ENCODE data around the gene CERCAM.
A peak's percentile ranks its signal among the peaks of the same experiment; 100 is the strongest.
"Not testable (repeated sequence)": the region's sequence is repeated elsewhere in the genome, so short reads cannot be mapped to it uniquely, and the experiment has no call there.

CERCAM gene

DNA sequence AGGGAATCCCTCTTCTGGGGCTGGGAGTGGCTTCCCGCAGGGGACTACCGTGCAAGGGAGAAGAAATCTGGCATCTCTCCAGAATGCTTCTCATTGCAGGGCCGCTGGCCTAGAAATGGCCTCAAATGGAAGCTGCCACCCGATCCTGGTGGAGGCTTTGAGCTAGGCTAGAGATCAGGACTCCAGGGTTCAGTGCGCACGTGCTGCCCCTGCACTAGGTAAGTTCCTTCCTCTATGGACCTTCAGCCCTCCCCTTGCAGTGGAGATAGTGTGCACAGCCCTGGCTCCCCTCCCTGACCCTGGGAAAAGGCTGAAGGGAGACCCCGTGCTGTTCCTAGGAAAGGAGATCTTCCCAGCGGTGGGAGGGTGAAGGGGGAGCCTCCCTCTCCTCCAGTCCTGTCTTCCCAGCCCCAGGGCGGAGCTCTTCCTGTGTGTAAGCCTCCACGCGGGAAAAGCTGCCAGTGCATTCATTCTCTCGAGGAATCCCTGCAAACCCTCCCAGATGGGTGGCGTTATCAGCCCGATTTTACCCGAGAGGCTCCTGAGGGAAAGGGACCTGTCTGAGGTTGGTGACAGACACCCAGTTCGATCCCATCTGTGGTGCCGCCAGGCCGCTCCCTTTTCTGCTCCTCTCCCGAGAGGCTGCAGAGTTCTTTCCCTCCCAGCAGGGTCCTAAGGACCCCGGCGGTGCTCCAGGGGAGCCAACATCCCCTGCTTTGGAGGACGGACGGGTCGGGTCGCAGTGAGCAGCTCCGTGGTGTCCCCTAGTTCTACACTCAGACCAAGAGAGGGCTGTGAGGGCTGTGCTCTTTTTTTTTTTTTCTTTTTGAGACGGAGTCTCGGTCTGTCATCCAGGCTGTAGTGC is 1.4 kb upstream of the CERCAM start:
- peak in 1 of 4 experiments; percentile 17 for DNase-seq

DNA sequence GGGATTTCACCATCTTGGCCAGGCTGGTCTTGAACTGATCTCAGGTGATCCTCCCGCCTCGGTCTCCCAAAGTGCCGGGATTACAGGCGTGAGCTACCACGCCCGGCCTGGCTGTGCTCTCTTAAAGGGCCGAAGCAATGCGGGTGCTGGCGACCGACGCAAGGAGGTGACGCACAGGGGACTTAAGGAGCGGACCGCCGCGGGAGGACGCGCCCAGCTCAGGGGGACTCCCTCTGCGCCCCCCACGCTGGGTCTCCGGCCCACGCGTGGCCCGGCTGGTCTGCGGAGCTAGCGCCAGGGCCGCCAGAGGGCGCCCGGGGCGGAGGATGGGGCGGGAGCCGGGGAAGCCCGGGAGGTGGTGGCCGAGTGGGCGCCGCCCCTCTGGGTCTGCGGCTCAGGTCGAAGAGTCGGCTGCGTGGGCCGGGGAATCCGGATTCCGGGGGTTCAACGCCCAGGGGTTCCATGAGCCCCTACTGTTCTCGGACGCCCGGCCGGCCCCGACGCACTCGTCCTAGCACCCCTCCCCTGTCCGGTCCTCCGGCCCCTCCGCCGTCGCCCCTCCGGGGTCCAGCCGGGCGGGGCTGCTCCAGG is 502 bp upstream of the CERCAM start:
- DNase-seq: peak; percentile 76 to 93 (median 84)

DNA sequence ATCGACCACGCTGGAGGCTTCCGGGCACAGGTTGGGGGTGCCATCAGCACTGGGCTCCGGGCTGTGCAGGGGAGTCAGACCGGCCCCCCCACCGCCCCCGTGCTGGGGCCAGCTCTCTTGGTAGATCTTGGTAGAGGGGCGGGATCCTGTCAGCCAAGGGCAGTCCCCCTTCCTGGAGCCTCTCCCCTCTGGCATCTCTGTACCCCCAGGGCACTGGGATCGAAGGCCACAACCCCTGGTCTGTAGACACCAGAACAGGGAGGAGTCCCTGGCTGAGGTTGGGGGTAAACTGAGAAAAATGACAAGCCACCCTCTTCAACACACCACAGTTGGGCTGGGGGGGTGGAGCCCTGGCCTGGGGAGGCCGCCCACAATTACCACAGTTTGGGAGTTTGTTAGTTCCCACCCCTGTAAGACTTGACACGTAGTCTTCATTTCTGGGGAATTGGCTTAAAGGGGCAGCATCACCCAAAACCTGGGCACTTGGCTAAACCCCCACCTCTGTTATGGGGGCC is 882 bp downstream of the CERCAM start:
- peak in 2 of 4 experiments; percentile 12 to 25 for DNase-seq

DNA sequence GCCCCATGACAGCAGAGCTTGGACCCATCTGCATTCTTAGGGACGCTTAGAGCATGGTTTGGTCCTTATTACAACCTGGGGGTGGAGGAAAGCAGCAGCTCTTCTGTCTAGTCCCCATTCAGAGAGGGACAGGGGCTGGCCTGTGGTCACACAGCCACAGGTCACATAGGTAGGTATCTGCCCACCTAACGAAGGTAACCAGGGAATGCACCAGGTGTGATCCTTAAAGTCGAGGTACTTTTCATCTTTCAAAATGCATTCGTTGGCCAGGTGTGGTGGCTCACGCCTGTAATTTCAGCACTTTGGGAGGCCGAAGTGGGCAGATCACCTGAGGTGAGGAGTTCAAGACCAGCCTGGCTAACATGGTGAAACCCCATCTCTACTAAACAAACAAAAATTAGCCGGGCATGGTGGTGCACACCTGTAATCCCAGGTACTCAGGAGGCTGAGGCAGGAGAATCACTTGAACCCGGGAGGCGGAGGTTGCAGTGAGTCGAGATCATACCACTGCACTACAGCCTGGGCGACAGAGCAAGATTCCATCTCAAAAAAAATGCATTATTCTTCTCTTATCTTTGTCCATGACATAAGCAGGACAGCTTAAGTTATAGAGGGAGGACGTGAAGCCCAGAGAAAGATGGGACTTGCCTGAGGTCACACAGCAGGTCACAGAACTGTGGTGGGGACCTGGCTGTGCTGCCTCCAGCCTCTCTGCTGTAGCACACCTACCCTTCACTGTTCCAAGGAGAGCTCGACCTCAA is 1.5 kb downstream of the CERCAM start:
- DNase-seq: not testable (repeated sequence)

DNA sequence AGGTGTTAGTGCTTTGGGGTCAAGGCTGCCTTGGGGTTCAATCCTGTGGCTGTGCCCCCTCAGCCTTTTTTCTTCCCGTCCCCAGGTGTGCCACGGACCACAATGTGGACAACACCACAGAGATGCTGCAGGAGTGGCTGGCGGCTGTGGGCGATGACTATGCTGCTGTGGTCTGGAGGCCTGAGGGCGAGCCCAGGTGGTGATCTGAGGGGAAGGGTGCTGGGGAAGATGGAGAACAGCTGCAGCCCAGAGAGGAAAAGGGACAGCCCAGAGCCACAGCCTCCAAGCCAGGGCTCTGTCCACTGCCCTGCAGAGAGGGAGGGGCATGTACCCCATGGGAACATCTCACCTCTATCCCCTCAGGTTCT is 2.1 kb downstream of the CERCAM start:
- DNase-seq: no peak

DNA sequence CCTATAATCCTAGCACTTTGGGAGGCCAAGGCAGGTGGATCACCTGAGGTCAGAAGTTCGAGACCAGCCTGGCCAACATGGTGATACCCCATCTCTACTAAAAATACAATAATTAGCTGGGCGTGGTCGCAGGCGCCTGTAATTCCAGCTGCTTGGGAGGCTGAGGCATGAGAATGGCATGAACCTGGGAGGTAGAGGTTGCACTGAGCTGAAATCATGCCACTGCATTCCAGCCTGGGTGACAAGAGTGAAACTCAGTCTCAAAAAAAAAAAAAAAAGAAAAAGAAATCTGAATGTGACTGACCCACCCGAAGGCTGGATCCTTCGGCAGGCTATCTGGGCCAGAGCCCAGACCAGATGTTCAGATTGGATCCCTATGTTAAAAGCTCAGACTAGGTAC is 2.7 kb downstream of the CERCAM start:
- DNase-seq: not testable (repeated sequence)

DNA sequence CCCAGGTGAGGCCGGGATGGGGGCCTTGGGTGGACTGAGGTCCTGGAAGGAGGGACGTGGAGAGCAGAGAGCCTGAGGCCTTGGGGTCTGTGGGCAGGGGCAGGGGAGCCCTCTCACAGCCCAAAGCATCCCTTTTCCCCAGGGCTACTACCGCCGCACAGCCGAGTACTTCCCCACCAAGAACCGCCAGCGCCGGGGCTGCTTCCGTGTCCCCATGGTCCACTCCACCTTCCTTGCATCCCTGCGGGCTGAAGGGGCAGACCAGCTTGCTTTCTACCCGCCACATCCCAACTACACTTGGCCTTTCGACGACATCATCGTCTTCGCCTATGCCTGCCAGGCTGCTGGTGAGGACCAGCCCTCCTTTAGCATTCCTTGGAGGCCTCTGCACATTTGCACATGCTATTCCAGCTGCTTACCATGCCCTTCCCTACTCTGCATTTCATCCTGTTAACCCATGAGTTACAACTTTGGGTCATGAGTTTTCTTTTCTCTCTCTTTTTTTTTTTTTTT is 3.7 kb downstream of the CERCAM start:
- no peak for DNase-seq

DNA sequence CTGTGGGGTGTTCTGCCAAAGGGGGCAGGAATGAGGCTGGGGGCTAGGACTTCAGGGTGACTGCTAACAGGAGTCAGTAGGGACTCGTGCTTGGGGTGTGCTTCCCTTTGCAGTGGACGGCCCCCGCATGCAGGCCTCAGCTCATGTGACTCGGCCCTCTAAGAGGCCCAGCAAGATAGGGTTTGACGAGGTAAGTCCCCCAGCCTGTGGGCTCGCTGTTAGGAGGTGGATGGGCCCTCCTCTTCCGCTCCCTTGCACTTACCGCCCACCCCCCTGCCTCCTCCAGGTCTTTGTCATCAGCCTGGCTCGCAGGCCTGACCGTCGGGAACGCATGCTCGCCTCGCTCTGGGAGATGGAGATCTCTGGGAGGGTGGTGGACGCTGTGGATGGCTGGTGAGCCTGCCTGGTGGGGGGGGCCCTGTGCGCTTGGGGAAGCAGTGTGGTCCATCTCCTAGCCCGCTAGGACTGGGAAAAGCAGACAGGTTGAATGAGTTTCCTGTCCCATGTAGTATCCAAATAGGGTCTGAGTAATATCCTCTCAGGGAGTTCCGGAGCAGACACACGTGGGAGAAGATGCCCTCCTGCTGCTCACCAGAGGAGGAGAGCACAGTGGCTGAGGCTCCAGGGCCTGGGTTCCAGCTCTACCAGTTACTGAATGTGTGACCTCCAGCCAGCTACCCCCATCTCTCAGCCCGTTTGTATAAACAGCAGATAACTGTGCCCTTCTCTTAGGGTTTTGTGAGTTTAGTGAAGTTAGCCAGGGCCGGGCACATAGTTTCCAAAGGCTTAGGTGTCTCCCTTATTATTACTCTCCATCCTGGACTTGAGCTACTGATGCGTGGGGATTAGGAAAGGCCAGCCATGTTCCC is 8.2 kb downstream of the CERCAM start:
- no peak for DNase-seq

DNA sequence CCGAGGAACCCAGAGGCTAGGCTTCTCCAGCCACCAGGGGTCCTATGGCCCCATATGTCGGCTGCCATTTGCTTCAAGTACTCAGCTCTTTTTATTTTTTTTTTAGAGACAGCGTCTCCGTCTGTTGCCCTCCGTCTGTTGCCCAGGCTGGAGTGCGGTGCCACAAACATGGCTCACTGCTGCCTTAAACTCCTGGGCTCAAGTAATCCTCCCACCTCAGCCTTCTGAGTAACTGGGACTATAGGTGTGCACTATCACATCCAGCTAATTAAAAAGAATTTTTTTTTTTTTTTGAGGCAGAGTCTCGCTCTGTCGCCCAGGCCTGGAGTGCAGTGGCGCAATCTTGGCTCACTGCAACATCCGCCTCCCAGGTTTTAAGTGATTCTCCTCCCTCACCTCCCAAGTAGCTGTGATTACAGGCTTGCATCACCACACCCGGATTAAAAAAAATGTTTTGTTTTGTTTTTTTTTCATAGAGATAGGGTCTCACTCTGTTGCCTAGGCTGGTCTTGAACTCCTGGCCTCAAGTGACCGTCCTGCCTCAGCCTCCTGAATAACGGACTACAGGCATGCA is 8.9 kb downstream of the CERCAM start:
- DNase-seq: no peak

DNA sequence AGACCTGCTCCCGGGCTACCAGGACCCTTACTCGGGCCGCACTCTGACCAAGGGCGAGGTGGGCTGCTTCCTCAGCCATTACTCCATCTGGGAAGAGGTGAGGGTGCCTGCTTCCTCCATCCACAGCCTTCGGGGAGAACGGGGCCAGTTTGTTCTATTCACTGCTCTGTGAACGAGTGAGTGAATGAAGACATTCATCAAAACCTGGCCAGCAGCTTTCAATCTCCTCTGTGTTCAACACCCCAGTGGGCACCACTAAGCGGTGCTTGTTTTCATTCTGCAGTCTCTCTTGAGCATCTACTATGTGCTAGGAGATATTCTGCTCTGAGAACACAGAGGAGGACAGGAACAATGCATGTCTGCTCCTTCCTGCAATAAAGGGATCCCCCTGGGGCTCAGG is 10.6 kb downstream of the CERCAM start:
- no peak for DNase-seq

DNA sequence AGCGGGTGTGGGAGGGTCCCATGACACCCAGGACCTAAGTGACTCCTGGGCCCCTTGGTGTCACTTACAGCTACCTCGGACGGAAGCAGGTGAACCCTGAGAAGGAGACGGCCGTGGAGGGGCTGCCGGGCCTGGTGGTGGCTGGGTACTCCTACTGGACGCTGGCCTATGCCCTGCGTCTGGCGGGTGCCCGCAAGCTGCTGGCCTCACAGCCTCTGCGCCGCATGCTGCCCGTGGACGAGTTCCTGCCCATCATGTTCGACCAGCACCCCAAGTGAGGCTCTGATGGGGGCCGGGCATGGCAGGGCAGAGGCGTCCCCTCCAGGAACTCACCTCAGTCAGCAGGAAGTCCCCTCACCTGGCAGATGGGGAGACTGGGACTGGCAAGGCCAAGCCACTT is 13.7 kb downstream of the CERCAM start:
- DNase-seq: no peak

DNA sequence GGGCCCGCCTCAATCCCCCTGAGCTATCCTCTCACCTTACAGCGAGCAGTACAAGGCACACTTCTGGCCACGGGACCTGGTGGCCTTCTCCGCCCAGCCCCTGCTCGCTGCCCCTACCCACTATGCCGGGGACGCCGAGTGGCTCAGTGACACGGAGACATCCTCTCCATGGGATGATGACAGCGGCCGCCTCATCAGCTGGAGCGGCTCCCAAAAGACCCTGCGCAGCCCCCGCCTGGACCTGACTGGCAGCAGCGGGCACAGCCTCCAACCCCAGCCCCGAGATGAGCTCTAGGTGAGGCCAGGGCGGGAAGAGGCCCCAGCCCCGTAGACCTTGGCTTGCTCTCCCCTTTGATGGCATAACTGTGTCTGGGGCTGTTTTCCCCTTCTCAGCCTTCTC is 15.0 kb downstream of the CERCAM start:
- no peak for DNase-seq

DNA sequence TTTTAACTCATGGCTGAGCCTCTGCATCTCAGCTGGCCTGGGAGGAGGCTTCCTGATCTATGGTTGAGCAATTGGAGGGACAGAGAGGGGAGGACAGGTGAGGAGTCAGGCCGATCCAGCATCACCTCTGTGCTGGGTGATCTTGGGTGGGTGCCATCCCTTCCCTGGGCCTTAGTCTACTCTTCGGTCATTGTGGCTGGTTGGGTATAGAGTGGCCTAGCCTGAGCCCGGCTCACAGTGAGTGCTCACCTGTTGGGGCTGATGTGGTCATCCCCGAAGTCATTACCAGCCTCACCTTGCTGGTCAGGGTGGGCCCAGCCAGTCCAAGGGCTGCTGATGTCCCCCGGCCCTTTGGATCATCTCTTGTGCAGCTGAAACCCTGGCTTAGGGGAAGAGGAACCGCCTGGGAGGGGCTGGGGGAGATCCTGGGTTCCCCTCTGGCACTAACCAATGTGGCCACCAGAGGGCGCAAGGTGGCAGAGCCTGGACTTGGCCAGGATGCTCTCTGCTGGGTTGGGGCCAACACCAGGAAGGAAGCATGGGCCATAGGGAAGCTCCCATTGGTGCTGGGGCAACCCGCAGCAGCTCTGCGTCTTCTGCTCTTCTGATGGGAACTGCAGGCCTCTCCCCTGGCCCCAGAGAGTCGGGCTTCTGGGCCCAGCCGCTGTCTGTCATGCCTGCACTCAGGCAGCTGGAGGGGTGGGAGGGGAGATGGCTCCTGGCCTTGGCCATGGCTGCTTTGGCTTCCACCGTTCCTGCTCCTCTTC is 17.9 kb downstream of the CERCAM start:
- peak; percentile 92 to 96 (median 94) for DNase-seq

DNA sequence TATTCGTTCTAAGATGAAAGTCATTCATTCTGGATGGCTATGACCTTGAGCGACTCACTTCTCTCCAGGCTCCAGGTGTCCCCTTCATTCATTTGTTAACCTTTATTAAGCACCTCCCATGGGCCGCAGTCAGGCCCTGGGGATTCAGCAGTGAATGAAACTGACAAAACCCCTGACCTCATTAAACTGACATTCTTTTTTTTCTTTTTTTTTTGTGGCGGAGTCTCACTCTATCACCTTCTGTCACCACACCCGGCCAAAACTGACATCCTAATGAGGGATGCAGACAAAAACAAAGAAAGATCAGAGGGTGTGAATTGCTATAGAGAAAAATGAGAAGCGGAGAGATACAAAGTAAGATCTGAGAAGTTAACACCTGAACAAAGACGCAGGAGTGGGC is 18.6 kb downstream of the CERCAM start:
- no peak for DNase-seq

DNA sequence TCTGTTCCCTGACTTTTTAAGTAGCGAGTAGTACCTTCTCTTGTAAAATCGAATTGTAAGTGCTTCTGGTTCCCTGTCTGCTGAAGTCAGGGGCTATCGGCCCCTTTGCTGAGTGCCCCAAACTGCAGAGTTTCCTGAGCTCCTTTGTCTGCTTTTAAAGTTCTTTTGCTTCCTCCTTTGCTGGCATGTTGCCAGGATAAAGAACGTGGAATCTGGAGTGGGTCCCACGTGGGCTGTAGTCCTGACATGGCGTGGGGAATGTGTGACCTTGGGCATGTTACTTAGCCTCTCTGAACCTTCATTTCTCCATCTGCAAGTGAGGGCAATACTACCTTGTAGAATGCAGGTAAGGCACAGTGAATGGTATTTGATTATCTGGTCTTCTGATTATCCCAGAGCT is 21.5 kb downstream of the CERCAM start:
- DNase-seq: no peak

DNA sequence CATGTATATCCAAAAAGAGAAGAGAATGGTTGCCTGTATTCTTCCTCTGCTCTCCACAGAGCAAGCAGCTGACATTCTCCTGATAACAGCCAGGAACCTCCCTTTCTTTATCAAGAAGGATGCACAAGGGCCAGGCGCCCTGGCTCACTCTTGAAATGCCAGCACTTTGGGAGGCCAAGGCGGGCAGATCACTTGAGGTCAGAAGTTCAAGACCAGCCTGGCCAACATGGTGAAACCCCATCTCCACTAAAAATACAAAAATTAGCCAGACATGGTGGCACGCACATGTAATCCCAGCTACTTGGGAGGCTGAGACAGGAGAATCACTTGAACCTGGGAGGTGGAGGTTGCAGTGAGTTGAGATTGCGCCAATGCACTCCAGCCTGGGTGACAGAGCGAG is 25.8 kb downstream of the CERCAM start:
- DNase-seq: not testable (repeated sequence)

DNA sequence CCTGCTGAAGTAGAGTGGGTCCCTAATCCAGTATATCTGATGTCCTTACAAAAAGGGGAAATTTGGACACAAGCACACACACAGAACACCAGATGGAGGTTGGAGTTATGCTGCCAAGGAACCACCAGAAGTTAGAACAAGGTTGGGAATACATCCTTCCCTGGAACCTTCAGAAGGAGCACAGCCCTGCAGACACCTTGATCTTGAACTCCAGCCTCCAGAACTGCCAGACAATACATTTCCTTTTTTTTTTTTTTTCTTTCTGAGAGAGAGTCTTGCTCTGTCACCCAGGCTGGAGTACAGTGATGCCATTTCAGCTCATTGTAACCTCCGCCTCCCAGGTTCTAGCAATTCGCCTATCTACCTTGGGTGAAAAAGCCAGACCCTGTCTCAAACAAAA is 28.1 kb downstream of the CERCAM start:
- DNase-seq: no peak

DNA sequence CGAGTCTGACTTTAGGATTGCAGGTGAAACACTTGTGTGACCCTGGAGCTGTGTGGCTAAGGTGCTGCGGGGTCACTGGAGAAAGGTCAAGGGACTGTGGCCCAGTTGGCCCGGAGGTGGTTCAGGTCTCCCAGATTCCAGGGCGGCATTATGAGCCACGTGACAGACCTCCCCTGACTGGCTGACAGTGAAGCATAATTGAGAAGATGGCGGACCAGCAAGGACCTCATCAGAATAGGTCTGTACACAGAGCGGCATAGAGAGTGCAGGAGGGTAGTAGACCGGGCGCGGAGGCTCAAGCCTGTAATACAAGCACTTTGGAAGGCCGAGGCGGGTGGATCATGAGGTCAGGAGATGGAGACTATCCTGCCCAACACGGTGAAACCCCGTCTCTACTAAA is 34.3 kb downstream of the CERCAM start:
- no peak for DNase-seq

DNA sequence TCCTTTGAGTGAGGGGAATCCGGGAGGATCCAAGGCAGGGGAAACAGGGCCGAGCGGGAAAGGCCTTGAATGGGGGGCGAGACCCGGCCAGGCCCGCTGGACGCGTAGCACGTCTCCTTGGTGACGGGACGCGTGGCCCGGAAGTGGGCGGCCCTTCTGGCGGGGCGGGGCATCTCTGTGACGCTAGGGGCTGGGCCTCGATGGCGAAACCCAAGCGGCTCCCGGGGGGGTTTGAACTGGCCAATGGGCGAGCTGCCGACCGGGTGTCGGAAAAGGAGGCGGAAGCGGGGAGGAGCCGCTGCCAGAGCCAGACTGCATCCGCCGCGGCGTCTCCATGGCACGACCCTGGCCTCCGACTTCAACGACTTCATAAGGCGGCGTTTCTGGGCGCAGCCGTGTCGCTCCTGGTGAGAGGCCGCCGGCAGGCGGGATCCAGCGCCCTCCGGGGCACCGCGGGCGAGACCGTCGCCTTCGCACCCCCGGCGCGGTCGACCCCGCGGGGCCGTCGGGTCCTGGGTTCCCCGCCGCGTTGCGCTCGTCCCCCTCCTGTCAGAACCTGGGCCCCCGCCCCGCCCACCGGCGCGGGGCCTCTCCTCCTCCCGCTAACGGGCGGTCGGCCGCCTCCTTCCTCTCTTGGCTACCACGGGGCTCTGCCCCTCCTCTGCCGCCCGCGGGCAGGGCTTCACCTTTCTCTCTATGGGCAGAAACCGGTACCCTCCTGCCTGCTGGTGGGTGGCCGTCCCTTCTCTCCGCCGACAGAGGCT is 35.4 kb downstream of the CERCAM start, which contains the start of gene ODF2:
Gene ODF2 (plus strand): TSS at position 158 of the 764 bp plus-strand sequence. CDS start 86 bp downstream, at position 244.
- DNase-seq: peak; percentile 97 to 99 (median 98)

DNA sequence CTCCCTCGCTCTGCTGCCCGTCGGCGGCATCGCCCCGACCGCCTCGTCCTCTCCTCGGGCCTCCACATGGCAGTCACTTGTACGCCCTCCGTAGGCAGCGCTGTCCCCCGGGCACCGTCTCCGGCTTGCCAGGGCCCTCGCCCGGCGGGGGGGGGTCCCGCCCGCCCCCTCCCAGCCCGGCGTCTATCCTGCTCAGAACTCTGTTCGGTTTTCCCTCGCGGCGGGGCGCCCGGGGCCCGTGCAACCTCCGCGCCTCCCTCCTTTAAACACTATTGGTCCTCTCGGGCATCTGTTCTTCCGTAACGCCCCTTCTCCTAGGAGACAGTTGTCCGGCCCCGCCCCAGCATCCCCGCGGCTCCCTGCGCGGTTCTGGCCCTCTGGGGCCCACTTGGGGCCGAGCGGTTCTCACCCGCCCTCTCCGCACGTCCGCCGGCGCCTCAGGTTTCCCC is 36.0 kb downstream of the CERCAM start:
- DNase-seq: peak; percentile 60 to 84 (median 80)

Data from suppressor macrophage (primary cell).